Muscle of leg (tissue), 11 donors: Measurements from ENCODE around the gene TTC39C. TPM values are rescaled to one million over a fixed set of nuclear protein-coding genes. Genes with fewer than 3 reads are reported as not detected.

Experiments used
- DNase-seq: peaks from one replicate; pipeline ENCODE4 v3.0.0; 2013
- H3K27ac ChIP-seq: one replicate; pipeline ENCODE4 v1.5.1; 2013; ENCODE audit warnings: mild to moderate bottlenecking, low read length, control low read depth
- H3K27me3 ChIP-seq: one replicate; pipeline ENCODE4 v1.6.1; 2013; ENCODE audit warnings: low read length; ENCODE audit not compliant: control insufficient read depth, insufficient read depth
- H3K36me3 ChIP-seq: one replicate; pipeline ENCODE4 v1.6.1; 2013; ENCODE audit warnings: low read length; ENCODE audit not compliant: control insufficient read depth, insufficient read depth
- H3K4me1 ChIP-seq: one replicate; pipeline ENCODE4 v1.6.1; 2013; ENCODE audit warnings: low read length; ENCODE audit not compliant: control insufficient read depth, insufficient read depth
- H3K4me3 ChIP-seq: one replicate; pipeline ENCODE4 v1.5.1; 2013; ENCODE audit warnings: low read length, control low read depth
- H3K9me3 ChIP-seq: replicated peaks from 2 replicates; pipeline ENCODE4 v1.6.1; 2013; ENCODE audit warnings: low read depth, low read length; ENCODE audit not compliant: control insufficient read depth
- WGBS: methylation state at CpG from one replicate; pipeline ENCODE4 v1.1.5; 2013; ENCODE audit warnings: missing lambda C conversion rate; ENCODE audit not compliant: insufficient coverage; 5-methylcytosine and 5-hydroxymethylcytosine counted together
- polyA plus RNA-seq, 8 donors: library from polyadenylated mRNA; unstranded; fragments of 120-200 nt; gene quantifications; one replicate each; pipeline versions ENCODE4 v1.2.1 to v1.2.3, GENCODE V29; 2013; ENCODE audit warnings: inconsistent platforms in 1 of 8, low replicate concordance in 1 of 8; ENCODE audit not compliant: insufficient read length in 8 of 8, insufficient read depth in 1 of 8
- total RNA-seq: library from RNA; stranded (reverse); fragments of 120-200 nt; gene quantifications from one replicate; pipeline ENCODE4 v1.2.4, GENCODE V29; 2013

The TTC39C gene
- total and polyA plus RNA-seq, 9 donors = 2.9 to 6.9 (median 3.3) TPM

DNA sequence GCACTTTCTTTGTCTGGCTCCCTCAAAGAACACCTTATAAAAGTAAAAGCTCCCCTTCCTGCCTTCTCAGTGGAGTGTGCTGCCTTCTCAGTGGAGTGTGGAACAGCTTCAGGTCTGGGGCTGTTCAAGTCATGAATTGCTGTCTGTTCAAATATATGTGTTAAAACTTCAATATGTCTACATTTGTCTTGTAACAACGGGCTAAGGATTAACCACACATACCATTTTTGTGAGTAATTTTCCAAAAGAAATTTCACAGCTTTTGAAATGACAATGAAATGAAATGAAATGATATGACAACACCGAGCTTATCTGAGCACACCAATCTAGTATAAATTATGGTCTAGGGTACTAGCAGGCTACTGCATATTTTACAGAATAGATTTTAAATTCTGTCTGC lies 167.3 kb downstream of the TTC39C start:
- no peaks in the 10 kb centered on the region for H3K9me3 ChIP-seq
- DNase-seq = no peak
- H3K27me3 ChIP-seq = no peaks in the 10 kb centered on the region
- H3K27ac ChIP-seq = no peak overlapping the region
- H3K4me1 ChIP-seq = no peaks in the 10 kb centered on the region
- no peak overlapping the region for H3K4me3 ChIP-seq
- WGBS = no CpG with 5 or more reads among the region's 2 CpGs
- peaks cover 12% of the 10 kb centered on the region for H3K36me3 ChIP-seq

Other genes starting within 250 kb of the TTC39C start
- gene CABYR, start 124.3 kb downstream of the TTC39C start, total RNA-seq = 2.8 TPM
- 1 to 10 TPM; 2.0 to 6.9 (median 3.6) TPM for gene CABYR, start 124.3 kb downstream of the TTC39C start, polyA plus RNA-seq